Loucy (cell line): ENCODE data around the gene ZNRF2.

ENCODE experiments used
- H2AFZ ChIP-seq: fragments of 200-600 bp; sonication (generic); 2 replicates; pipeline ENCODE4 v1.6.0; 2016; ENCODE audit warnings: antibody characterized with exemption, mild to moderate bottlenecking, low read length, moderate library complexity
- H3F3A ChIP-seq: fragments of 200-600 bp; 2 replicates; pipeline ENCODE4 v1.6.0; 2016; ENCODE audit warnings: antibody characterized with exemption, low read depth, mild to moderate bottlenecking
- H3K27me3 ChIP-seq: fragments of 200-600 bp; sonication (generic); 2 replicates; pipeline ENCODE4 v1.6.1; 2014; ENCODE audit warnings: low read length, mild to moderate bottlenecking; ENCODE audit not compliant: insufficient read depth, poor library complexity, severe bottlenecking
- H3K36me3 ChIP-seq: fragments of 200-600 bp; sonication (generic); 2 replicates; pipeline ENCODE4 v1.6.1; 2016; ENCODE audit warnings: low read length; ENCODE audit not compliant: insufficient read depth
- H3K4me1 ChIP-seq: fragments of 200-600 bp; sonication (generic); 2 replicates; pipeline ENCODE4 v1.5.1; 2014; ENCODE audit warnings: low read length, mild to moderate bottlenecking; ENCODE audit not compliant: insufficient read depth, poor library complexity, severe bottlenecking
- H3K4me2 ChIP-seq: fragments of 200-600 bp; sonication (generic); 2 replicates; pipeline ENCODE4 v1.6.0; 2014; ENCODE audit warnings: antibody characterized with exemption, low read length, low read depth, mild to moderate bottlenecking; ENCODE audit not compliant: poor library complexity, severe bottlenecking
- H3K4me3 ChIP-seq: fragments of 200-600 bp; sonication (generic); 2 replicates; pipeline ENCODE4 v1.5.1; 2014; ENCODE audit warnings: low read length, mild to moderate bottlenecking, mixed read lengths; ENCODE audit not compliant: poor library complexity, severe bottlenecking
- H3K79me2 ChIP-seq: fragments of 200-600 bp; sonication (generic); 2 replicates; pipeline ENCODE4 v1.6.1; 2014; ENCODE audit warnings: low read length; ENCODE audit not compliant: insufficient read depth
- H3K9ac ChIP-seq: fragments of 200-600 bp; sonication (generic); 2 replicates; pipeline ENCODE4 v1.6.0; 2014; ENCODE audit warnings: mild to moderate bottlenecking, low read depth, low read length, moderate library complexity; ENCODE audit not compliant: poor library complexity, severe bottlenecking
- H3K9me2 ChIP-seq: fragments of 200-600 bp; sonication (generic); replicated peaks from 2 replicates; pipeline ENCODE4 v1.6.1; 2016; ENCODE audit warnings: low read depth, low read length, mixed read lengths
- H3K9me3 ChIP-seq: fragments of 200-600 bp; sonication (generic); 2 replicates; pipeline ENCODE4 v1.6.1; 2014; ENCODE audit warnings: mild to moderate bottlenecking, antibody characterized with exemption, low read length, low read depth; ENCODE audit not compliant: insufficient read depth
- H4K20me1 ChIP-seq: fragments of 200-600 bp; sonication (generic); 2 replicates; pipeline ENCODE4 v1.6.0; 2014; ENCODE audit warnings: antibody characterized with exemption, low read length, mild to moderate bottlenecking; ENCODE audit not compliant: insufficient read depth, poor library complexity, severe bottlenecking
- CTCF ChIP-seq: fragments of 200-600 bp; sonication (generic); conservative IDR thresholded peaks from 2 replicates; pipeline ENCODE4 v1.5.1; 2014; ENCODE audit warnings: mild to moderate bottlenecking, antibody characterized with exemption, low read length
- EZH2phosphoT487 ChIP-seq: fragments of 200-600 bp; IDR thresholded peaks from 2 replicates; pipeline ENCODE4 v1.6.1; 2018; ENCODE audit warnings: antibody characterized with exemption, mild to moderate bottlenecking, moderate library complexity, borderline replicate concordance

ZNRF2 gene

GRCh38 chr7:30371321-30371720, 86.9 kb downstream of the ZNRF2 start:
- Histone ChIP-seq H3K9ac (no peak overlapping the region), H3K4me1 (no peaks in the 10 kb centered on the region), H3K9me2 (no peaks in the 10 kb centered on the region), H3K27me3 (no peaks in the 10 kb centered on the region), H3K79me2 (no peaks in the 10 kb centered on the region), H4K20me1 (no peaks in the 10 kb centered on the region), H2AFZ (no peak overlapping the region), H3K4me2 (no peak overlapping the region), H3K4me3 (no peak overlapping the region), H3F3A (no peaks in the 10 kb centered on the region), H3K36me3 (peaks cover 13% of the 10 kb centered on the region; the same call in 1 of the 2 replicates), H3K9me3 (no peaks in the 10 kb centered on the region)
- TF ChIP-seq EZH2phosphoT487 (no peak), CTCF (no peak)

- no peak overlapping the region for H2AFZ ChIP-seq
- no peaks in the 10 kb centered on the region for H3K9me3 ChIP-seq
- no peaks in the 10 kb centered on the region for H3K79me2 ChIP-seq
- no peak overlapping the region for H3K4me2 ChIP-seq
- no peak overlapping the region for H3K9ac ChIP-seq
- H3K4me1 ChIP-seq: no peaks in the 10 kb centered on the region
- H3K27me3 ChIP-seq: no peaks in the 10 kb centered on the region
- TF ChIP-seq EZH2phosphoT487: no peak
- no peak for TF ChIP-seq CTCF
- no peaks in the 10 kb centered on the region for H3K9me2 ChIP-seq
- H4K20me1 ChIP-seq: no peaks in the 10 kb centered on the region
- no peaks in the 10 kb centered on the region for H3K36me3 ChIP-seq
- no peaks in the 10 kb centered on the region for H3F3A ChIP-seq
- no peak overlapping the region for H3K4me3 ChIP-seq
Measured at GRCh38 chr7:30378275-30378674, 93.9 kb downstream of the ZNRF2 start.

- TF ChIP-seq CTCF: no peak
- TF ChIP-seq EZH2phosphoT487: no peak
Measured at GRCh38 chr7:30379131-30379530, 94.7 kb downstream of the ZNRF2 start.

More at GRCh38 chr7:30379131-30379530, 94.7 kb downstream of the ZNRF2 start:
- H3K9me3 ChIP-seq: no peaks in the 10 kb centered on the region
- no peaks in the 10 kb centered on the region for H3K9me2 ChIP-seq
- H3K9ac ChIP-seq: no peak overlapping the region
- no peak overlapping the region for H3K4me3 ChIP-seq
- no peaks in the 10 kb centered on the region for H3F3A ChIP-seq
- H4K20me1 ChIP-seq: no peaks in the 10 kb centered on the region
- no peak overlapping the region for H2AFZ ChIP-seq
- no peaks in the 10 kb centered on the region for H3K79me2 ChIP-seq
- H3K4me1 ChIP-seq: no peaks in the 10 kb centered on the region
- no peak overlapping the region for H3K4me2 ChIP-seq
- H3K27me3 ChIP-seq: no peaks in the 10 kb centered on the region
- H3K36me3 ChIP-seq: no peaks in the 10 kb centered on the region
